Measurements from ENCODE around the gene OGFR.

The OGFR gene

DNA sequence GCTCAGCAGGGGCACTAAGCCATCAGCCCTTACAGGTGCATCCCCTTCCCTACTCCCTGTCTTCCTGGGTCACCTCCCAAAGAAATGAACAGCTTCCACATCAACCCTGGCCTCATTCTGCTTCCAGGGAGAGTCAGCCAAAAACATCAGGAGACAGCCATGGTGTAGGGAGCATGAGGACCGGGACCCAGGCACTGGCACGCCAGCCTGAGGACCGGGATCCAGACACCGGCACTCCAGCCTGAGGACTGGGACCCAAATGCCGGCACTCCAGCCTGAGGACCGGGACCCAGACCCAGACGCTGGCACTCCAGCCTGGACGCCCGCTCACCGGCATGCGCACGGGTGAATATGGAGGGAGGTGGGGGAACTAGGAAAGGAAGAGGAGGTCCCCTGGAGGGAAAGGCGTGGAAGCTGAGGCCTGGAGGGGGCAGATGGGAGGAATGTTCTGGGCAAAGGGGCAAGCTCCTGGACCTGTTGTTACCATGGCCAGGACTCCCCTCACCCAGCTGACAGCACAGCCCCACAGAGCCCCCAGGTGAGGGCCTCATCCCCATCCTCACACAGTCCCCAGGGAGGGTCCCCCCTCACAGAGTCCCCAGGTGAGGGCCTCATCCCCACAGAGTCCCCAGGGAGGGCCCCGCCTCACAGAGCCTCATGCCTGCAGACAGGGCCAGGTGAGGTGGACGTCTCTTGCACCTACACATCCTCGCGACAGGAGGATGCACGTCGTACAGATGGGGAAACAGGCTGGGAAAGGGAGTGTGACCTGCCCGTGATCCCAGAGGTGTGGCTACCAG is 34.3 kb upstream of the OGFR start:
- DNase-seq, result no peak

DNA sequence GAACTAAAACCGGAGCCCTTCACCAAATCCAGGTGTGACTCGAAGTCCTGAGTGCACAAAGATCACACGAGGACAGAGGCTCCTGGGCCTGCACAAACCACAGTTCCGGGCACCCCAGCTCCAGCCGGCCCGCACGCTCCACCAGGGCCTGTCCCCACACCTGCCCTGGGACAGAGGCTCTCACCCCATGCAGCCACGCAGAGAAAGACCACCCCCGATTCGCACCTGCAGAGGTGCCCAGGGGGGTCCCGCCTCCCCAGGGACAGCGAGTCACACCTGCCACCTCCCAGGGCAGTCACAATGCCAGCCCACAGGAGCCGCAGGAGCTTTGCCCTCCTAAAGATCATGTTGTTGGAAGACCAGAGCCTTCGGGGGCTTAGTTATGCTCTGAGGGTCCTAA is 33.7 kb upstream of the OGFR start:
- no peak for DNase-seq

DNA sequence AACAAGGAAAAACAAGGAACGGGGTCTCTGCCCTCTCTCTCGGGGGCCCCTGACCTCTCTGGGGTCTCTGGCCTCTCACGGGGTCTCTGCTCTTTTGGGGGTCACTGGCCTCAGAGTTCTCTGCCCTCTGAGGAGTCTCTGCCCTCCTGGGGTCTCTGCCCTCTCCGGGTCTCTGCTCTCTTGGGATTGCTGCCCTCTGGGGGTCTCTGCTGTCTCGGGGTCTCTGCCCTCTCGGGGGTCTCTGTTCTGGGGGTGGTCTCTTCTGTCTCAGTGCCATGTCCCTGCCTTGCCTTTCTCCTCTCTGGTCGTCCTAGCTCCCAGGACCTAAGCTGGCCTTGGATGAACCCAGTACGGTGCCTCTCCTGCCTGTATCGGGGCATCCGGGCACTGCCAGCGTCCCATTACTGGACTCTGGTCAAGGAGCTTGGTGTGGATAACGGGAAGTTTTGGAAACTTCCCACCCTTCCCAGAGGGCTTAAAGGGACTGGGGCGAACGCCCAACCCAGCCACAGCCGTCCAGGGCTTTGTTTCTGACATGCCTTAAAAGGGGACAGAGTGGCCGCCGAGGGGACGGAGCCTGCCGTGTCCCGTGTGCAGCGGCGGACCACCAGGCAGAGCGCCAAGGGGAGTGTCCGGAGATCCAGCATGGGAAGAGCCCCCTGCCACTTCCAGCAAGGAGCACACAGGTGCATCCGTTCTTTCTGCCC is 33.1 kb upstream of the OGFR start:
- DNase-seq, result no peak

DNA sequence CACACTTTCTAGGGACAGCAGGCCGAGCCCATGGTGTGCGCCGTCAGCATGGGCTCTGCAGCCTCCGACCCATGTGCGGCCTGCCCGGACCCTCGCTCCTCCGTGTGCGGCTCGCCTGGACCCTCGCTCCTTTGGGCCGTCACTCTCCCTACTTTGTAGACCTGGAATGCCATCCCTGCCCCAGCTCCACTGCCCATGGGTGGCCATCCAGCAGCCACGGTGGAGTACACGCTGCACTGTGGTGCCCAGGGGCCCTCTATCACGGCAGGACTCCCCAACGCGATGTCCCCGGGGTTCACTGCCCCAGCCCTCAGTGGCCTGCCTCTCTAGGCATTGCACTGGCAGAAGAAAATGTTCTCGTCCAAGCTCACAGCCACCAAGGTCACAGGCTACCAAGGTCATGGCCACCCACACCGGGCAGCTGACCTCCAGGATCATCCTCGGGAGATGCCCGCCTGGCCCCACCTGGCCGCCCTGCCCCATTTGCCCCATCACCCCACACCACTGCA is 32.5 kb upstream of the OGFR start:
- no peak for DNase-seq

DNA sequence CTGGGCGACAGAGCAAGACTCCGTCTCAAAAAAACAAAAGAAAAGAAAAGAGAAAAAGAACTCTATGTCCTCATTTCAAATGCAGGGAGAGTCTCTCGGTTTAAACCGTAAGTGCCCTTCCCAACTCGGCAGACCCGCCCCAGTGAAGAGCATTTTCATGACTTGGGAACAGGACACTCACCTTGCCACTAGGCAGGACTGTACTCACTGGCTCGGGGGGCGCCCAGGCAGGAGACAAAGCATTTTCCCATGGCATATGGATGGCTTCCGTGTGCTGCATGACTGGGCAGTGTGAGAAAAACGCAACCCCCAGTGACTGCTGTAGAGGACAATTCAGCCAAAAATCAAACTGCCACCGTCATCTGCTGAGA is 32.0 kb upstream of the OGFR start:
- DNase-seq, result no peak

DNA sequence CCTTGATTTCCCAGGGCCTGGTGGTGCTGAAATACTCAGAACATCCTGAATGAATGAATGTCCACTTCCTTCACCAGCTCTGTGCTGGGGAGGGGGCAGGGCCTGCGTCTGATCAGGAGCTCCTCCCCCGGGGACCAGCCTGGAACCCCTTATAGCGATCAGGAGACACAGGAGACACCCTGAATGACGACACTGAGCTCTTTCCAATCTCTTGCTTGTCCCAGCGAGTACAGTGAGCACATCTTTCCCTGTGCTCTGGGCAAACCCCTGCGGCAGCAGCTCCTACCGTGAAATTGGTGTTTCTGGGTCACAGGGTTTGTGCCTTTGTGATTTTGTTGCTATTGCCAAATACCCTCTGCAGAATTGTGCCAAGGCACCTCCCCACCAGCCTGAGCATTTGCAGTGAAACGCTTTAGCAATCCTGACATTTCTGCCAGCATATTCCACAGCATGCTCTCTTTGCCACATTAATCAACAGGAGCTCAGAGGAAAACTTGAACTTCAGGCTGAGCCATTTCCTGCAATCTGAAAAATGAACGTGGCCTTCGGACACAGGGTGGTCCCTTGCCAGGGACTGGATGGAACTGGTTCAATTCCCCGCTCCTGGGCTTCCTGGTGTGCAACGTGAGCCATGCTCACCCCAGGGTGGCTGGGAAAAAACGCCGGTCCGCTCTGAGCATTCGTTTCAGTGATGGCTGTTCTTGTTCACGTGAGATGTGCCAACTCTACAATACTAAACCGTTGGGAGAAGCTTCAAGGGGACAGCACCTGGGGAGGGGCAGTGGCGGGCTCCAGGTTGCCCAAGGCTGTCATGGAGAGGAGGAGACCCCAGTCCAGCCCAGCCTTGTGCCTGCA is 31.4 kb upstream of the OGFR start:
- peak; percentile 75 for DNase-seq

DNA sequence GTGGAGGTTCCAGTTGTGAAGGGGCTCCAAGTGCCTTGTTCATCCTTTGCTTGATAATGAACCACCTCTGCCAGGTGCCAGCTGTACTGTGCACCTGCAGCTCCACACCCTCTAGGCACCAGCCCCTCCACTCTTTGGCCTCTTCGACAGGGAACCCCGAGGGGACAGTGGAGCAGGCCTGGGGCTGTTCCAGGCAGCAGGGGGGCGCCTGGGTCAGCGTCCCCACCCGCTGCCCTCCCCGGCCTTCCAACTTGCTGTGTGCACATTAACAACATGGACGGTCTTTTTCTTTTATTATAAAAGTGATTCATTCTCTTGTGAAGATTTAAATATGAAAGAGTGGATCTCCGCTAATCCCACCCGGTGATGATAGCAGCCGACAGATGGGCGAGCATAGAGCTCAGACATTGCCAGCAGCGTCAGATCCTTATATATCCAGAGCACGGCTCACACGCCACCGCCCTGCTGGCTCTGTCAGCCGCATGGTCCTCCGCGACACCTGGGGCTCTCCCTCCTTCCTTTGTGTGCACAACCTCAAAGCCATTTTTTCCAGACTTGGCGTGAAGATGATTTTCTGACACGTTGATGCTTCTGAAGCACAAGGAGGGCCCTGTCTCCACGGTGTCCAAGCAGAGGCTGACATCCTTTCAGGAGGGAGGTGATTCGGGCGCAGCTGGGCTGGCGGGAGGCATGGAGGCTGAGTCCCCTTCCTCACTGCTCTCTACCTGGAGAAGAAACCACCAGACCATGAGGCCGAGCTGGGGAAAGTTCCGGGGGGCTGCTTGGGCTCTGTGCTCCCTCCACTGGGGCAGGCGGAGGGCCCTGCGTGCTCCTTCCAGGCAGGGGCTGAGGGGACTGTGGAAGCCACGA is 30.6 kb upstream of the OGFR start:
- peak; percentile 52 for DNase-seq

DNA sequence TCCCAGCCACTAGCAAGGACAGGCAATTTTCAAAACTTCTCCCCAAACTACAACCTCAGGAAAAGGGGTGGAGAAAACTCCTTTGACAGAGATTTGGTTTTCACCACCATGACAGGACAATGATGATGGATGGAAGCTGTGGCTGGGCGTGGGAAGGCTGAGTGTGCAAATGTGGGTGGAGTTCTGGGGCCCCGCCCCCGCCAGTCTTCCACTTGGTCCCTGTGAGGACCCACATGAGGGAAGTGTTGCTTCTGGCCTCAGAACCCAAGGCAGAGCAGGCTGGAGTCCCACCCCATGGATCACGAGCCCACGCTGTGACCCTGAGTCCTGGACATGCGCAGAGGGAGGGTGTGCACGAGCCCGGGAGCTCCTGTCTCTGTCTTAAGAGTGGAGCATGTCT is 29.9 kb upstream of the OGFR start:
- no peak for DNase-seq

DNA sequence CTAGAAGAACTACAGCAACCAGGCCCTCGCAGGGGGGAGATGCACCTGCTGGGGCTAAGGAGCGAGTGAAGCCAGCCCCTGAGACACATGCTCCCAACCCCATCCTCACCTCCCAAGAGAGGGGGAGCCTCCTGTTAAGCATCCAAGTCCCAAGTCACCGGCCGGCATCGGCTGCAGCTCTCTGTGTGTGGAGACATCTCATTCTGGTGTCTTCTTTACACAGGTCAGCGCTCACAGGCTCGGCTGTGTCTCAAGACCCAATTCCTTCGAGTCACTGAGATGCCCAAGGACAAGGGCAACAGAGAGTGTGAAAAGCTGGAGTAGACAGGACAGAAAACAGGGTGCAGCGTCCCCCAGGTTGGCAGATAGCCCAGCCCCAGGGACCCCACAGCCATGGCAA is 29.4 kb upstream of the OGFR start:
- no peak for DNase-seq

DNA sequence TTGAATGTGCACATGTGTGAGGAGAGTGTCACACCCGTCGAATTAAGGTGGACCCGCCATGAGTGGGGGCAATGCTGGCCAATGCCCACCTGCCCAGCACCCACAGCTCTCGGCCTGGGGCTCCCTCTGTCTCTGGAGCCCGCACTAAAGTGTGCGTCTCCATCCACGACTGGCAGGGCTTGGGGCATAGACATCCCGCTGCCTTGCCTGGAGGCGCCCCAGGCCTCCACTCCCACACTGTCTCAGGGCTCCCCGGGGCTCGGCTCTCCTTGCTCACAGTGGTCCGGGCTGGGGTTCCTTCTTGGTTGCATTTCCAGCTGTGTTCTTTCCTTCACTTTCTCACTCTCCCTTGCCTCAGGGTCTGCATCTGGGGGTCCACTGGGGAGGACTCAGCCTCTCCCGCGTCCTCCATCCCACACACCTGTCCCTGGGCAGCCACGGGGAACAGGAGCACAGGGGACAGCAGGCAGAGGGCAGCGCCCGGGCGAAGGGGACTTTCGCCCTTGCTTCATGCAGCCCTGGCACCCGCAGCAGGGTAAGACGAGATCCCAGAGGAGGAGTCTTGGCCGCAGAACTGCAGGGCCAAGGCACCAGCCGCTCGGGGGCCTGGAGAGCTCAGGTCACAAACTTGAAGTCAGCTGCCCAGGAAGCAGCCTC is 28.5 kb upstream of the OGFR start:
- DNase-seq, result no peak

DNA sequence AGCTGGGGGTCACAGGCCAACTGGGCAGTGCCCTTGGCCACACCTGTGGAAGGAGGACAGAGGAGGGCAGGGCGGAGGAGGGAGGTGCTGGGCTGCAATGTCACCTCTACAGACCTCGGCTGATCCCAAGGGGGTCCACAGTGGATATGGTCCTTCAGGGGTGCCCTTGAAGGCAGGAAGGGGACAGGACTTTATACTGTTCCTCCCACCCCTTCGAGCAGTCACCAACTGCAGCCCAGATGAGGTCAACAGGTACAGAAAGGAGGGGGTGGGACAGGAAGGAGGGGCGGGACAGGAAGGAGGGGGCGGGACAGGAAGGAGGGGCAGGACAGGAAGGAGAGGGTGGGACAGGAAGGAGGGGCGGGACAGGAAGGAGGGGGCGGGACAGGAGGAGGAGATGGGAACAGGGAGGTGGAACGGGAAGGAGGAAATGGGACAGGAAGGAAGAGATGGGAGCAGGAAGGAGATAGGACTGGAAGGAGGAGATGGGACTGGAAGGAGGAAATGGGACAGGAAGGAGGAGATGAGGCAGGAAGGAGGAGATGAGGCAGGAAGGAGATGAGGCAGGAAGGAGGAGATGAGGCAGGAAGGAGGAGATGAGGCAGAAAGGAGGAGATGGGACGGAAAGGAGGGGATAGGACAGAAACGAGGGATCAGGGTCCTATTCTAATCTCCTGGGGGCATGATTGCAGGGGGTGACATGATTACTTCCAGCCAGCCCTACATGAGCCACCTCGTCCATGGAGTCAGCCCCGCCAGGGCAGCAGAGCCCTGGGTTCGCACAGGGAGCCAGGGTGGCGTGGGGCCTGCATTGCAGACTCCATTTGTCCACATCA is 27.7 kb upstream of the OGFR start:
- no peak for DNase-seq

DNA sequence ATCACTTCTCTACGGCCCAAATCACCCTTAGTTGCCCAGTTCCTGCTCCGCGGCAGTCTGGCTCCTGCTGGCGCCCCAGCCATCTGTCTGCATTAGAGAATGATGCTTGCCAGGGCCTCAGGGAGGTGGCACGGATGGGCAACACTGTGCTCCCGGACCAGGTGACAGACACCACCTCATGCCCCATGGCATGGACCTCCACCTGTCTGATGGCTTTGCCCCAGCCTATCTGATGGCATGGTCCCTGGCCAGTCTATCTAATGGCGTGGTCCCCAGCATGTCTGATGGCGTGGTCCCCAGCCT is 27.2 kb upstream of the OGFR start:
- no peak for DNase-seq

DNA sequence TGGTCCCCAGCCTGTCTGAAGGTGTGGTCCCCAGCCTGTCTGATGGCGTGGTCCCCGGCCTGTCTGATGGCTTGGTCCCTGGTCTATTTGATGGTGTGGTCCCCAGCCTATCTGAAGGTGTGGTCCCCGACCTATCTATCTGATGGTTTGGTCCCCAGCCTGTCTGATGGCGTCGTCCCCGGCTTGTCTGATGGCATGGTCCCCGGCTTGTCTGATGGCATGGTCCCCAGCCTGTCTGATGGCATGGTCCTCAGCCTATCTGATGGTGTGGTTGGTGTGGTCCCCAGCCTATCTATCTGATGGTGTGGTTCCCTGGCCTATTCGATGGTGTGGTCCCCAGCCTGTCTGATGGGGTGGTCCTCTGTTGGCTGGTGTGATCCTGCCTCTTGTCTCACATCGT is 26.6 kb upstream of the OGFR start:
- DNase-seq, result no peak

DNA sequence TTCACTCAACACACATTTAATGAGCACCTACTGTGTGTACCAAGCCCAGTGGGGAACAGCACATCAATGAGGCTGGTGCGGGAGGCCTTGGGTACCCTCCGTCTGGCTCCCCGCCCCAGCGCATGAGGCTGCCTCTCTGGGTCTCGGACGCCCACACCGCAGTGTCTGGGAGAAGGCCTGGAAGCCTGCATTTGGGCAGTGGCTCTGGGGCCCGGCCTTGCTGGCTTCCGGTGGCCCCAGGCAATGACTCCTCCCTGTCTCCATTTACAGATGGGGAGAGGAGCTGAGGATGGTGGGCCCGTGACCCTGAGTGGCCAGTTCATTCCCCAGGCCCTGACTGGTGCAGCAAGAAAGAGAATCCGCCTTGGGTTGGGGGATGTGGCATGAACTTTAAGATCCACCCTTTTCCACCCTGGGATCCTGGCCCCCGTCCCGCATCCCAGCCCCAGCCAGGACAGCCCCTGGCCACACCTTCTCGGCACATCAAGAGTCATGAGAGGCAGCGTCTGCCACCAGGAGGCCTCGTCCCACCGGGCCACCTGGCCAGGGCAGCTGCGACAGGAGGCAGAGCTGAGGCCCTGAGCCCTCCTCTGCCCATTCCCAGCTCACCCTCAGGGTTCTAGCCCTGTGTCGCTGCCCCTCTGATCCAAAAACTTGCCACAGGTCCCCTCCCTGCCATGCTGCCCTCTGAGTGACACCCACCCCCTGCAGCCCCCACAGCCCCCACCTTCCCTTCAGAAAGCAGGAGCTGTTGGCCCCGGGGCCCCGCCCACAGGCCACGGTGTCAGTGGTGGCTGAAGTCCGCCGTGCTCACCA is 25.8 kb upstream of the OGFR start:
- no peak for DNase-seq

DNA sequence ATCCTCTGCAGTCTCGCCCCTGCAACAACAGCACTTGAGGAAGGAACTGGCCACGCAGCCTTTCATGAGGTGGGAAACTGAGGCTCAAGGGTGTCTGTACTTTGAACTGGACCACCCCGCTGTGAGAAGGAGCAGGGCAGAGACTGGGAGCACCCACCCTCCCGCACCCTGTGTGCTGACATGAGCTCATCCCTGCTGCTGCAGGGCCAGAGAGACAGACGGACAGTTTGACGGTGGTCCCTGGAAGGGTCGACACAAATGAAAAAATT is 25.3 kb upstream of the OGFR start:
- no peak for DNase-seq

DNA sequence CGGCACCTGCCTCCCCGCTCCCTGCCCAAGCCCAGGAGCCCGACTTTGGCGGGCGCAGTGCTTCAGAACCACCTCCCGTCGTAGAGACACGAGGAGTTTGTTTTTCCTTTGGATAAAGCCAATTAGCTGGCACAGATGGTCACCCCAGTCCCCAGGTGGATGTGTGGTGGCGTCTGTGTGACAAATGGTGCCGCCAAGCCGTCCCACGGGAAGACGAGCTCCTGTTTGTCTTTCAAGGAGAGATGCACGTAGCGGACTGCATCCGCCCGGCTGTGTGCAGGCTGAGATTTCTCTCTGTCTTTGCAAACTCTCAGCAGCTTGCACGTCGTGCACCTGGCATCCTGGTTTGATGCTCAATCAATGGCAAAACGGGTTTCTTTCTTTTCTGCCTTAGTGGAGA is 24.4 kb upstream of the OGFR start:
- no peak for DNase-seq

DNA sequence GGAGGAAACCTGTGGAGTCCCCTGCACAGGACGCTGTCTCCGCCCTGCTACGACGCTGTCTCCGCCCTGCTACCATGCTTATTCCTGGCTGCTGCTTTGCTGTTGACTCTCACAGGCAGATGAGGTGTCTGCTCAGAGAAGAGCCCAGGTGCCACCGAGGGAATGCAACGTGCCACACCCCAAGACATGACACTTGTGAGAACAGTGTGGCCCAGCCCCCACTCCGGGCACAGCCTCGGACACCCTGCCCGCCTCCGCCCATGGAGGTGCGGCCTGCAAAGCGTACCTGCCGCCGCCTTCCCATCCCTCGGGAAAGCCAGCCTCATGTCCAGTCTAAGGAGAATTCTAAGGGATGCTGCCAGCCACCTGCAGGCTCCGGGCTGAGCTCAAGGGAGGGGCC is 23.9 kb upstream of the OGFR start:
- no peak for DNase-seq

DNA sequence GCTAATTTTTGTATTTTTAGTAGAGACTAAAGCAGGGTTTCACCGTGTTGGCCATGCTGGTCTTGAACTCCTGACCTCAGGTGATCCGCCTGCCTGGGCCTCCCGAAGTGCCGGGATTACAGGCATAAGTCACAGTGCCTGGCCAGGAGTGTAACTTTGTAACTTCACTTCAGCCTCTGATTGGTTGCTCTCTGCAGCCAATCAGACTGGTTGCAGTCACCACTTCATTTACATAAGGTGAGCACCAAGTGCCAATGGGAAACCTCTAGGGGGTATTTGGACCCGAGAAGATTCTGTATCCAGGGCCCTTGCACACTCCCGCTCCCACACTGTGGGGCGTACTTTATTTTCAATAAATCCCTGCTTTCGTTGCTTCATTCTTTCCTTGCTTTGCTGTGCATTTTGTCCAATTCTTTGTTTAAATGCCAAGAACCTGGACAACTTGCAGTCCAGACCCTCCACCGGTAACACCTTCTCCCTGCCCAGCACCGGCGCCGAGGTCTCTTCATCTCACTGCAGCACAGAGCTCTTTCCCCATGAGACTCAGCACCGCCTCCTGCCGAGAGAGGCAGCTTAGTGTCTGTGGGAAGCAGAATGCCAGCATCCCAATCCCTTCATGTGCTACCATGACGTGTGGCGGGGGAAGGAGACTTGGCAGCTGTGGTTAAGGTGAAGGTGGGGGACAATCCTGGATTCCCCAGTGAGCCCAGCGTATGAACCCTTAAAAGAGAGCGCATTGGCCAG is 22.3 kb upstream of the OGFR start:
- no peak for DNase-seq

DNA sequence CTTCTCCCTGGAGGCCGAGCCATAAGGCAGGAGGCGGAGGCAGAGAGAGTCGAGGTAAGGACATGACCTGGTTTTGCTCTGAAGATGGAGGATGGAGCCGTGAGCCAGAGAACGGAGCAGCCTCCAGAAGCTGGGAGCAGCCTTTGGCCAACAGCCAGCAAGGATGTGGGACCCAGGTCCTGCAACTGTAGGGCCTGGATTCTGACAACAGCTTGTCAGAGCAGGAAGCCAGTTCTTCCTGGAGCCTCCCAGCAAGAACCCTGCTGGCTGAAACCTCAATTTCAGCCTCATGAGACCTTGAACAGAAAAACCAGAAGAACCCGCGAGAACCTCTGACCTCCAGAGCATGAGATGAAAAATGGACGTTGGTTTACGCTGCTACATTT is 21.7 kb upstream of the OGFR start:
- DNase-seq, result no peak

DNA sequence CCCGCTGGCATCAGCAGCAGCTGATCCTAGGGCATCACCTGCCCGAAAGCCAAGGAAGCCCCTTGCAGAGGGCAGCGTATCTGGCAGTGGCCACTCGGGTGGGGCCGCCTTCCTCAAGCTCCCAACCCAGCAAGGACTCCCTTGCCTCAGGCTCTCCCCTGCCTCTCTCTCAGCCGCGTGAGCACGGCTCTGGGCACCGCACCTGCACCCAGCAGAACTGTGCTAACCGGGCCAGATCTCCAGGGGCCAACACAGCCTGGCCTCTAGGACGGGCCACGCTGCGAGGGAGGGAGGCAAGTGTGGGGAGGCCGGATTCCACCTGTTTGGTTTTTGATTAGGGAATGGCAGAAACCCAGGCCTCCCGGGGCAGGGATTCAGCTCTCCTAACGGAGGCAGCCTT is 20.1 kb upstream of the OGFR start:
- DNase-seq, result no peak

Measured in NCI-H1092 treated with DMSO at 0.1 percent for 48 hours (cell line).